CD4-positive, alpha-beta T cell (primary cell): ENCODE measurements around the gene TBC1D7. TPM values are rescaled to one million over a fixed set of nuclear protein-coding genes. Genes with fewer than 3 reads are reported as not detected.

Experiments used
- ATAC-seq: fragments of 200-7000 bp; cut with Tn5 transposase; one replicate; pipeline ENCODE4 v1.10.0; 2022; ENCODE audit warnings: mild to moderate bottlenecking; ENCODE audit not compliant: poor library complexity
- CTCF ChIA-PET: fragments of 350-600 bp; sonication (Branson Sonifier 250); formaldehyde crosslinking; loops from one replicate; lab custom pipeline; 2021; ENCODE audit warnings: antibody characterized with exemption, inconsistent platforms; lab: Charles Lee
- POLR2A ChIA-PET: fragments of 350-600 bp; sonication (Branson Sonifier 250); formaldehyde crosslinking; loops from one replicate; lab custom pipeline; 2021; ENCODE audit warnings: antibody characterized with exemption, inconsistent platforms; lab: Charles Lee
- DNase-seq, 14 experiments: peaks; one replicate each; pipeline ENCODE4 v3.0.0-alpha.2; 2013 to 2020; ENCODE audit warnings: mixed read lengths in 2 of 14
- H3K27ac ChIP-seq, 2 donors: one replicate each; pipeline versions ENCODE4 v1.5.1 to v1.7.0; 2013; ENCODE audit warnings: low read length in 2 of 2, low read depth in 1 of 2, mild to moderate bottlenecking in 1 of 2
- H3K27me3 ChIP-seq, 2 experiments: 1 replicate in 1 of 2; 2 replicates in 1 of 2; pipeline versions ENCODE4 v1.6.1 to v1.7.0; 2013; ENCODE audit warnings: low read length in 2 of 2, control low read depth in 1 of 2, mild to moderate bottlenecking in 1 of 2, moderate library complexity in 1 of 2; ENCODE audit not compliant: insufficient read depth in 2 of 2, control insufficient read depth in 1 of 2
- H3K36me3 ChIP-seq: one replicate; pipeline ENCODE4 v1.6.1; 2013; ENCODE audit warnings: low read length, control low read depth; ENCODE audit not compliant: insufficient read depth
- H3K4me1 ChIP-seq: one replicate; pipeline ENCODE4 v1.6.1; 2013; ENCODE audit warnings: low read length, control low read depth; ENCODE audit not compliant: insufficient read depth
- H3K4me3 ChIP-seq: one replicate; pipeline ENCODE4 v1.5.1; 2013; ENCODE audit warnings: mild to moderate bottlenecking, low read length, moderate library complexity
- H3K9me3 ChIP-seq, 2 experiments: 1 replicate in 1 of 2; 2 replicates in 1 of 2; pipeline versions ENCODE4 v1.6.1 to v1.7.0; 2013; ENCODE audit warnings: low read length in 2 of 2, mild to moderate bottlenecking in 2 of 2, control low read depth in 1 of 2, moderate library complexity in 1 of 2; ENCODE audit not compliant: control insufficient read depth in 1 of 2, insufficient read depth in 1 of 2
- H3K27ac Mint-ChIP-seq: one replicate; pipeline ENCODE4 v1.8.0; 2020; ENCODE audit warnings: mixed read lengths
- H3K27me3 Mint-ChIP-seq: one replicate; pipeline ENCODE4 v1.8.0; 2021; ENCODE audit warnings: mixed read lengths
- H3K36me3 Mint-ChIP-seq: one replicate; pipeline ENCODE4 v1.8.0; 2021; ENCODE audit warnings: low read depth, mixed read lengths
- H3K4me1 Mint-ChIP-seq: one replicate; pipeline ENCODE4 v1.8.0; 2021; ENCODE audit warnings: low read depth, mixed read lengths
- H3K4me3 Mint-ChIP-seq: one replicate; pipeline ENCODE4 v1.8.0; 2020; ENCODE audit warnings: mild to moderate bottlenecking, mixed read lengths
- H3K9me3 Mint-ChIP-seq: one replicate; pipeline ENCODE4 v1.8.0; 2020; ENCODE audit warnings: mixed read lengths
- intact Hi-C, 2 experiments: fragments of 100-400 bp; cut with DNase I in 1 of 2; cut with micrococcal nuclease in 1 of 2; formaldehyde crosslinking; loops; one replicate each; pipeline versions ENCODE4 v1.15.1 to v1.9.0; 2023 to 2025; cut with DNase I, micrococcal nuclease
- total RNA-seq, 174 experiments: library from RNA in 2 of 174; stranded (reverse) in 2 of 174; gene quantifications; one replicate each; pipeline ENCODE4 v1.2.3 and lab custom pipeline; 2021 to 2026
- TF ChIP-seq, protein P1 (sequence below): fragments of 200-600 bp; IDR thresholded peaks from one replicate; pipeline ENCODE4 v1.8.0; 2022; ENCODE audit warnings: antibody characterized with exemption, mild to moderate bottlenecking

The TBC1D7 gene
- total RNA-seq, 2 experiments from 2014 or later = 10.2 to 12.3 TPM

DNA sequence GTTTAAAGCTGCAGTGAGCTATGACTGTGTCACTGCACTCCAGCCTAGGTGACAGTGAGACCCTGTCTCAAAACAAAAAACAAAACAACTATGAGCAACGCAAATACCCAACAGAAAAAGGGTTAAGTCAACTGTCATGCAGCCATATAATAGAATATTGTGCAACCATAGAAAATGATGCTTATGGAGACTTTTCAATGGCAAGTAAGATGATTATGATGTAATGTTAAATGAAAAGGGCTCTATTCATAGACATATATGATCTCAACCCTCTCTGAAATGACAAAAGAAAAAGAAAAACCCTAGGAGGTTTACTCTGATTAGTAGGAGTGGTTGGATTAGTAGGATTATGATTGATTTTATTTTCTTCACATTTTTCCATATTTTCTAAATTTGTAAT, 41.3 kb upstream of the TBC1D7 start:
- TF ChIP-seq, protein P1, sequence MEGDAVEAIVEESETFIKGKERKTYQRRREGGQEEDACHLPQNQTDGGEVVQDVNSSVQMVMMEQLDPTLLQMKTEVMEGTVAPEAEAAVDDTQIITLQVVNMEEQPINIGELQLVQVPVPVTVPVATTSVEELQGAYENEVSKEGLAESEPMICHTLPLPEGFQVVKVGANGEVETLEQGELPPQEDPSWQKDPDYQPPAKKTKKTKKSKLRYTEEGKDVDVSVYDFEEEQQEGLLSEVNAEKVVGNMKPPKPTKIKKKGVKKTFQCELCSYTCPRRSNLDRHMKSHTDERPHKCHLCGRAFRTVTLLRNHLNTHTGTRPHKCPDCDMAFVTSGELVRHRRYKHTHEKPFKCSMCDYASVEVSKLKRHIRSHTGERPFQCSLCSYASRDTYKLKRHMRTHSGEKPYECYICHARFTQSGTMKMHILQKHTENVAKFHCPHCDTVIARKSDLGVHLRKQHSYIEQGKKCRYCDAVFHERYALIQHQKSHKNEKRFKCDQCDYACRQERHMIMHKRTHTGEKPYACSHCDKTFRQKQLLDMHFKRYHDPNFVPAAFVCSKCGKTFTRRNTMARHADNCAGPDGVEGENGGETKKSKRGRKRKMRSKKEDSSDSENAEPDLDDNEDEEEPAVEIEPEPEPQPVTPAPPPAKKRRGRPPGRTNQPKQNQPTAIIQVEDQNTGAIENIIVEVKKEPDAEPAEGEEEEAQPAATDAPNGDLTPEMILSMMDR = no peak
- H3K27ac Mint-ChIP-seq = no peak overlapping the region
- H3K27me3 ChIP-seq = no peaks in the 10 kb centered on the region
- H3K4me3 ChIP-seq = no peak overlapping the region
- no peaks in the 10 kb centered on the region for H3K4me1 Mint-ChIP-seq
- ATAC-seq = no peak
- H3K27me3 Mint-ChIP-seq = no peaks in the 10 kb centered on the region
- intact Hi-C loops = no loop called here
- H3K9me3 ChIP-seq = peaks cover 0 to 5% of the 10 kb centered on the region in 2 experiments
- H3K27ac ChIP-seq = no peak overlapping the region
- POLR2A ChIA-PET = no interaction called here
- no peaks in the 10 kb centered on the region for H3K36me3 ChIP-seq
- no peaks in the 10 kb centered on the region for H3K4me1 ChIP-seq
- CTCF ChIA-PET = no interaction called here
- no peak for DNase-seq
- H3K36me3 Mint-ChIP-seq = no peaks in the 10 kb centered on the region
- H3K4me3 Mint-ChIP-seq = no peak overlapping the region
- H3K9me3 Mint-ChIP-seq = no peaks in the 10 kb centered on the region

DNA sequence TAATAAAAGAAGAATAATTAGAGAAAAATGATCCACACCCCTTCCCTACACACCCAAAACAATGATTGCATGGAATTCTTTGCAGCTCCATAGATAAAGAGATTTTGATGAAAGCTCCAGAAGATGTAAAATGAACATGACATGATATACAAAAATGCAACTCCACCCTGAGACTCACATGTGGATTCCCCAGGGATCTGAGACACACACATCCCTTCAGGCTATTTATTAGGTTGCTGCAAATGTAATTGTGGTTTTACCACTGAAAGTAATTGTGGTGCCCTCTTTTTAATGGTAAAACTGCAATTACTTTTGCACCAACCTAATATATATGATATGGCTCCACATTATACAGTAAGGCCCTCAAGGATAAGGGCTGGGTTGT, 40.4 kb upstream of the TBC1D7 start:
- Mint-ChIP-seq H3K4me1 (no peaks in the 10 kb centered on the region), H3K36me3 (no peaks in the 10 kb centered on the region)

DNA sequence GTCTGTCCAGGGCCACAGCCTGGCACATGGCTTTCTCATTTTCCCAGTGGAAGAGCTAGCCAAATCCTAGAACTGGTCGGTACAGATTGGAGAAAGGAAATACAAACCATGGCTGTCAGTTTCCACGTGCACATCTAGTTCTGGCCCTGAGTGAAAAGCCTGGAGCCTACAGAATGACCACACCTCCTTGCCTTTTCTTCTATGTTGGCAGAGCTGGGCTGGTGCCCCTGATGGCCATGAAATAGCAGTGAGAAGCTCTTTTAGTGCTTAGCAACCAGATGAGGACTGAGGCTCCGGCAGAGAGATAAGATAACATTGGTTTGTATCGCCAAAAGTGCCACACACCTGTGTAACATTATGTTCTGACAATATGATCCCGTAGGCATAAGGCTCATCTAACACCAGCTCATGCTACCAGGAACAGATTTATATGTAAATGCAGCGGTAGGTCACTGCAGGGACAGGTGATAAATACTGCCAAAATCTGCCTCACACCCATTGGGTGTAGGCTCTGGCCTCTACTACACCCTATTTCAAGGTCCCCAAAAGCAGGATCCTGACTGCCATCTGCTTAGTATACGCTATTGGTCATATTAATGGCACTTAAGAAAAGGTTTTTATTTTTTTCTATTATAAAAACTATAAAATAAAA, 39.9 kb upstream of the TBC1D7 start:
- no peak overlapping the region for H3K27ac Mint-ChIP-seq
- CTCF ChIA-PET = no interaction called here

More for the DNA sequence above, 40.4 kb upstream of the TBC1D7 start:
- no peaks in the 10 kb centered on the region for H3K4me1 ChIP-seq
- POLR2A ChIA-PET = no interaction called here
- DNase-seq (no peak), ATAC-seq (no peak)
- no peak overlapping the region for H3K4me3 ChIP-seq
- Mint-ChIP-seq H3K4me3 (no peak overlapping the region), H3K27me3 (no peaks in the 10 kb centered on the region), H3K9me3 (no peaks in the 10 kb centered on the region), H3K27ac (no peak overlapping the region)
- no peak overlapping the region for H3K27ac ChIP-seq
- no peaks in the 10 kb centered on the region for H3K27me3 ChIP-seq
- intact Hi-C loops = no loop called here
- peaks cover 0 to 5% of the 10 kb centered on the region in 2 experiments for H3K9me3 ChIP-seq
- no peaks in the 10 kb centered on the region for H3K36me3 ChIP-seq
- CTCF ChIA-PET = no interaction called here
- TF ChIP-seq, protein P1 = no peak

More for the DNA sequence above, 39.9 kb upstream of the TBC1D7 start:
- Histone ChIP-seq H3K27ac (no peak overlapping the region), H3K4me1 (no peaks in the 10 kb centered on the region), H3K9me3 (peaks cover 0 to 5% of the 10 kb centered on the region in 2 experiments), H3K27me3 (no peaks in the 10 kb centered on the region), H3K4me3 (no peak overlapping the region), H3K36me3 (no peaks in the 10 kb centered on the region)
- H3K4me3 Mint-ChIP-seq = no peak overlapping the region
- ATAC-seq (no peak), DNase-seq (no peak)
- intact Hi-C loops = no loop called here
- POLR2A ChIA-PET = no interaction called here
- TF ChIP-seq, protein P1 = no peak
- H3K36me3 Mint-ChIP-seq = no peaks in the 10 kb centered on the region
- no peaks in the 10 kb centered on the region for H3K4me1 Mint-ChIP-seq
- H3K9me3 Mint-ChIP-seq = no peaks in the 10 kb centered on the region
- no peaks in the 10 kb centered on the region for H3K27me3 Mint-ChIP-seq
